Brain microvascular endothelial cell (primary cell): ENCODE data around the gene PCDH18.
A peak's percentile ranks its signal among the peaks of the same experiment; 100 is the strongest.

Source experiments
- DNase-seq: peaks from one replicate; pipeline ENCODE4 v3.0.0-alpha.2; 2020
- H3K27ac ChIP-seq: fragments of 250-450 bp; sonication (Bioruptor Pico); 2 replicates; pipeline ENCODE4 v1.5.1; 2020; ENCODE audit warnings: mild to moderate bottlenecking, moderate library complexity
- H3K27me3 ChIP-seq: fragments of 250-450 bp; sonication (Bioruptor Pico); replicated peaks from 2 replicates; pipeline ENCODE4 v1.5.1; 2020; ENCODE audit warnings: mild to moderate bottlenecking
- H3K36me3 ChIP-seq: fragments of 250-450 bp; sonication (Bioruptor Pico); replicated peaks from 2 replicates; pipeline ENCODE4 v1.5.1; 2020; ENCODE audit warnings: mild to moderate bottlenecking
- H3K4me3 ChIP-seq: 2 replicates; pipeline ENCODE4 v1.5.1; 2011; ENCODE audit warnings: low read depth, mild to moderate bottlenecking, control low read depth, low read length, moderate library complexity
- in situ Hi-C: cut with HindIII; loops from 2 replicates; pipeline ENCODE4 v1.10.0; 2017; ENCODE audit warnings: low sequenced_read_pairs, low pct_ligation_motif_present
- TF ChIP-seq, protein P1 (sequence below): IDR thresholded peaks from 2 replicates; pipeline ENCODE4 v1.5.1; 2011; ENCODE audit warnings: low read depth, mild to moderate bottlenecking, moderate library complexity, low read length, control low read depth, inconsistent platforms; ENCODE audit errors: missing control alignments

Gene PCDH18

GRCh38 chr4:137476345-137476744 lies 55.9 kb downstream of the PCDH18 start:
- Histone ChIP-seq H3K4me3 (no peak overlapping the region), H3K27me3 (no peaks in the 10 kb centered on the region), H3K36me3 (no peaks in the 10 kb centered on the region), H3K27ac (no peak overlapping the region)
- TF ChIP-seq, protein P1, sequence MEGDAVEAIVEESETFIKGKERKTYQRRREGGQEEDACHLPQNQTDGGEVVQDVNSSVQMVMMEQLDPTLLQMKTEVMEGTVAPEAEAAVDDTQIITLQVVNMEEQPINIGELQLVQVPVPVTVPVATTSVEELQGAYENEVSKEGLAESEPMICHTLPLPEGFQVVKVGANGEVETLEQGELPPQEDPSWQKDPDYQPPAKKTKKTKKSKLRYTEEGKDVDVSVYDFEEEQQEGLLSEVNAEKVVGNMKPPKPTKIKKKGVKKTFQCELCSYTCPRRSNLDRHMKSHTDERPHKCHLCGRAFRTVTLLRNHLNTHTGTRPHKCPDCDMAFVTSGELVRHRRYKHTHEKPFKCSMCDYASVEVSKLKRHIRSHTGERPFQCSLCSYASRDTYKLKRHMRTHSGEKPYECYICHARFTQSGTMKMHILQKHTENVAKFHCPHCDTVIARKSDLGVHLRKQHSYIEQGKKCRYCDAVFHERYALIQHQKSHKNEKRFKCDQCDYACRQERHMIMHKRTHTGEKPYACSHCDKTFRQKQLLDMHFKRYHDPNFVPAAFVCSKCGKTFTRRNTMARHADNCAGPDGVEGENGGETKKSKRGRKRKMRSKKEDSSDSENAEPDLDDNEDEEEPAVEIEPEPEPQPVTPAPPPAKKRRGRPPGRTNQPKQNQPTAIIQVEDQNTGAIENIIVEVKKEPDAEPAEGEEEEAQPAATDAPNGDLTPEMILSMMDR = no peak
- in situ Hi-C loops = no loop called here
- DNase-seq = no peak

DNA sequence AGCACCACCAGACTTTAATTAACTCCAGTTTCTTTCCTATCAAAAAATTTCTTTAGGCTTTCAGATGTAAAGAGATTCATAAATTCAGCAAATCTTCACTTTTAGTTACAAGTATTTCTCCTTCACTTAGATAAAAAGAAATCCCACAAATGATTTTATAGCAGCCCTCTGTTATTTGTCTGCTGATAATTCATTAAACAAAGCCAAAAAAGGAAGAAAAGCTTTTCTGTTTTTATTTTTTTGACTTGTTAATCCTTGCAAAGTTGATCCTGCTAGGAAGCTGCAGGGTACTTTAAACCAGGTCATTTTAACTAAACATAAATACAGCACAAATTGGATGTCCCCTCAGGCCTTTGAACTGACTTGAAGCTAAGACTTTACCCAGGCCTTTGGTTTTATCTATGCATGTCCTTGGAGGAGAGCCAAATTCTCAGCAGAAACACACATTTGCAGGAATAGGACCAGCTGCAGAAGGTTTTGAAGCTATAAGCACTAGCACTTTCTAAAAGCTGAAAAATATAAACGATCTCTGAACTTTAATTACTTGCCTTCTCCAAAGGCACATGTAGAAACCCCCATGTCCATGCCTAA lies 57.5 kb downstream of the PCDH18 start:
- TF ChIP-seq, protein P1 = no peak
- no peaks in the 10 kb centered on the region for H3K36me3 ChIP-seq
- no peaks in the 10 kb centered on the region for H3K27me3 ChIP-seq
- H3K4me3 ChIP-seq = no peak overlapping the region
- in situ Hi-C loops = no loop called here
- DNase-seq = peak; percentile 58
- H3K27ac ChIP-seq = no peak overlapping the region

DNA sequence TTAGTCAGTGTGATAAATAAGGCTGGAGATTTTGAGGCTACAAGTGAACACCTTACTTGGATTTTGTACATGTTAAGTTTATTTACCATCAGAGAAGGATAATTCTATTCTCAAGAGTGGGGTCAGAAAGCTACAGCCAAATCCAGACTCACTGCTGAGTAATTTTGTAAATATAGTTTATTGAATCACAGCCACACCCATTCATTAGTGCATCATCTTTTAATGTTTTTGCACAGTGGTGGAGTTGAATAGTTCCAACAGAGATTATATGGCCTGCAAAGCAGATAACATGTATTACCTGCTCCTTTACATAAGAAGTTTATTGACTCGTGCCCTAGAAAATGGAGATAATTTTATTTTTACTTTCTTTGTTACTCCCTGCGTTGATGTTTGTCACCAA lies 60.4 kb downstream of the PCDH18 start:
- in situ Hi-C loops = no loop called here
- TF ChIP-seq, protein P1 = no peak
- H3K27ac ChIP-seq = no peak overlapping the region

DNA sequence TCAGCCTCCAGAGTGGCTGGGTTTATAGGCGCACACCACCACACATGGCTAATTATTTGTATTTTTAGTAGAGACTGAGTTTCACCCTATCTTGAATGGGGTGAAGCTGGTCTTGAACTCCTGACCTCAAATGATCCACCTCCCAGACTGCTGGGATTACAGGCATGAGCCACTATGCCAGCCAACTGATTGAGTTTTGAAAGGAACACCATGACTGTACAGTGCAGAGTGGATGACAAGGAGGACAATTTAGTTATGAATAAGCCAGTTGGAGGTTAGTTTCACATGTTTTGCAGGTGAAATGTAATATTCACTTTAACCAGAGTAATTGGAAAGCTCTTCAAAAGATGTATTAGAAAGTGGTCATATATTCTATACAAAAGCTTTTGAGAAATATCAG lies 60.8 kb downstream of the PCDH18 start:
- in situ Hi-C loops = no loop called here
- Histone ChIP-seq H3K27ac (no peak overlapping the region), H3K36me3 (no peaks in the 10 kb centered on the region), H3K27me3 (no peaks in the 10 kb centered on the region), H3K4me3 (no peak overlapping the region)
- TF ChIP-seq, protein P1 = no peak
- no peak for DNase-seq

More for the DNA sequence above, 60.4 kb downstream of the PCDH18 start:
- Histone ChIP-seq H3K4me3 (no peak overlapping the region), H3K27me3 (no peaks in the 10 kb centered on the region), H3K36me3 (no peaks in the 10 kb centered on the region)
- no peak for DNase-seq

GRCh38 chr4:137470806-137471205 lies 61.5 kb downstream of the PCDH18 start:
- no peak overlapping the region for H3K27ac ChIP-seq
- H3K27me3 ChIP-seq = no peaks in the 10 kb centered on the region
- no peak overlapping the region for H3K4me3 ChIP-seq
- no peak for DNase-seq
- TF ChIP-seq, protein P1 = no peak
- H3K36me3 ChIP-seq = no peaks in the 10 kb centered on the region
- in situ Hi-C loops = no loop called here
